Neural cell (in vitro differentiated cells): ENCODE measurements around the gene GLRA2.

Source experiments
- CTCF ChIP-seq: fragments of 450-650 bp; IDR thresholded peaks from 2 replicates; pipeline ENCODE4 v1.5.1; 2014; ENCODE audit warnings: antibody characterized with exemption, mild to moderate bottlenecking, moderate library complexity; ENCODE audit not compliant: poor library complexity, severe bottlenecking
- REST ChIP-seq: IDR thresholded peaks from 2 replicates; pipeline ENCODE4 v1.6.1; 2012; ENCODE audit warnings: borderline replicate concordance

- TF ChIP-seq CTCF (no peak), REST (no peak)
Observed at GRCh38 chrX:14698790-14699189, 169.5 kb downstream of the GLRA2 start.
